NB4 (cell line): ENCODE measurements around the gene MFSD11.

Source experiments
- CTCF ChIP-seq: IDR thresholded peaks from one replicate; pipeline ENCODE4 v1.5.1; 2012; ENCODE audit warnings: low read depth, low read length
- MAX ChIP-seq: IDR thresholded peaks from 2 replicates; pipeline ENCODE4 v1.6.1; 2011; ENCODE audit warnings: low read depth, low read length
- MYC ChIP-seq: IDR thresholded peaks from 2 replicates; pipeline ENCODE4 v1.6.1; 2011; ENCODE audit warnings: low read depth, low read length
- POLR2A ChIP-seq: IDR thresholded peaks from 2 replicates; pipeline ENCODE4 v1.6.1; 2011; ENCODE audit warnings: mild to moderate bottlenecking; ENCODE audit not compliant: insufficient read length; ENCODE audit errors: extremely low read depth

GRCh38 chr17:76755285-76755684 lies 17.4 kb downstream of the MFSD11 start:
- TF ChIP-seq CTCF (no peak), MAX (no peak), POLR2A (no peak), MYC (no peak)
